ENCODE results near the gene LINGO3.
A peak's percentile ranks its signal among the peaks of the same experiment; 100 is the strongest.

The LINGO3 gene

GRCh38 chr19:2275588-2276428 lies 32.1 kb downstream of the LINGO3 start:
- in situ Hi-C loops (cut with MboI; ENCODE audit: low pct_unique_long_range_greater_than_20kb, low sequenced_read_pairs, unreplicated experiment): no loop called here
- no peak for DNase-seq (ENCODE audit: low spot score)
- no peak for TF ChIP-seq CTCF (IDR thresholded peaks at IDR 0.05; ENCODE audit: extremely low read depth, insufficient read depth, missing control alignments)

- in situ Hi-C loops (cut with MboI; ENCODE audit: low pct_unique_long_range_greater_than_20kb, low sequenced_read_pairs, unreplicated experiment): loop anchor here (25.0 kb wide), 1 partner anchor 337 kb away; no protein-coding TSS in a partner anchor
- peak; percentile 72 for DNase-seq (ENCODE audit: low spot score)
- peak; percentile 60 for TF ChIP-seq CTCF (IDR thresholded peaks at IDR 0.05; ENCODE audit: extremely low read depth, insufficient read depth, missing control alignments)
Measured at GRCh38 chr19:2274931-2275535, 32.9 kb downstream of the LINGO3 start.

GRCh38 chr19:2274185-2274711 lies 33.7 kb downstream of the LINGO3 start:
- in situ Hi-C loops (cut with MboI; ENCODE audit: low pct_unique_long_range_greater_than_20kb, low sequenced_read_pairs, unreplicated experiment): loop anchor here (25.0 kb wide), 1 partner anchor 338 kb away; no protein-coding TSS in a partner anchor
- TF ChIP-seq CTCF (IDR thresholded peaks at IDR 0.05; ENCODE audit: extremely low read depth, insufficient read depth, missing control alignments): no peak
- DNase-seq (ENCODE audit: low spot score): no peak

GRCh38 chr19:2273356-2274184 lies 34.4 kb downstream of the LINGO3 start:
- DNase-seq (ENCODE audit: low spot score): peak; percentile 97
- peak; percentile 96 for TF ChIP-seq CTCF (IDR thresholded peaks at IDR 0.05; ENCODE audit: extremely low read depth, insufficient read depth, missing control alignments)
- in situ Hi-C loops (cut with MboI; ENCODE audit: low pct_unique_long_range_greater_than_20kb, low sequenced_read_pairs, unreplicated experiment): loop anchor here (25.0 kb wide), 1 partner anchor 339 kb away; no protein-coding TSS in a partner anchor

GRCh38 chr19:2271234-2272103 lies 36.5 kb downstream of the LINGO3 start:
- DNase-seq (ENCODE audit: low spot score): no peak
- no peak for TF ChIP-seq CTCF (IDR thresholded peaks at IDR 0.05; ENCODE audit: extremely low read depth, insufficient read depth, missing control alignments)
- in situ Hi-C loops (cut with MboI; ENCODE audit: low pct_unique_long_range_greater_than_20kb, low sequenced_read_pairs, unreplicated experiment): loop anchor here (25.0 kb wide), 1 partner anchor 341 kb away; no protein-coding TSS in a partner anchor
